Left lobe of liver (tissue), 2 donors: ENCODE measurements around the gene SLAMF1. TPM values are rescaled to one million over a fixed set of nuclear protein-coding genes. Genes with fewer than 3 reads are reported as not detected.
A peak's percentile ranks its signal among the peaks of the same experiment; 100 is the strongest.
"Not testable (repeated sequence)": the region's sequence is repeated elsewhere in the genome, so short reads cannot be mapped to it uniquely, and the experiment has no call there.

ENCODE experiments used
- ATAC-seq: fragments of 200-7000 bp; cut with Tn5 transposase; one replicate; pipeline ENCODE4 v1.9.1; 2020; ENCODE audit warnings: mild to moderate bottlenecking, moderate library complexity
- DNase-seq: peaks from one replicate; pipeline ENCODE4 v3.0.0-alpha.2; 2020; ENCODE audit warnings: low spot score
- total RNA-seq: library from RNA; stranded (reverse); gene quantifications from one replicate; pipeline ENCODE4 v1.2.1, GENCODE V29; 2021
- donor health status: DM: no; HTN: no; CAD: no; lungs with moderate emphysema.
- donor health status: DM: no; HTN: yes; CAD: no.

SLAMF1 gene
- 0.25 TPM for total RNA-seq

GRCh38 chr1:160646711-160647328 is at the start of gene SLAMF1:
Gene SLAMF1, minus strand, starts transcription at chr1:160647044. Its CDS starts 99 bp downstream, at chr1:160646945.
- no peak for DNase-seq
- ATAC-seq: no peak

- not testable (repeated sequence) for ATAC-seq, DNase-seq
These were observed 45.5 kb upstream of the SLAMF1 start for GRCh38 chr1:160692390-160692789.

GRCh38 chr1:160685266-160685665 is 38.4 kb upstream of the SLAMF1 start:
- ATAC-seq (no peak), DNase-seq (no peak)

- no peak for DNase-seq
- ATAC-seq: no peak
These were observed 36.4 kb upstream of the SLAMF1 start for GRCh38 chr1:160682983-160683865.

- no peak for ATAC-seq
- DNase-seq: no peak
These were observed 35.0 kb upstream of the SLAMF1 start for GRCh38 chr1:160681891-160682140.

GRCh38 chr1:160681066-160681890 is 34.4 kb upstream of the SLAMF1 start:
- ATAC-seq: peak; percentile 70
- no peak for DNase-seq

GRCh38 chr1:160680399-160680798 is 33.6 kb upstream of the SLAMF1 start:
- DNase-seq (no peak), ATAC-seq (no peak)

- DNase-seq: no peak
- ATAC-seq: no peak
These were observed 33.0 kb upstream of the SLAMF1 start for GRCh38 chr1:160679893-160680292.

- no peak for DNase-seq
- no peak for ATAC-seq
These were observed 30.2 kb upstream of the SLAMF1 start for GRCh38 chr1:160676869-160677597.

GRCh38 chr1:160675641-160676410 is 29.0 kb upstream of the SLAMF1 start:
- ATAC-seq (peak; percentile 97), DNase-seq (peak; percentile 60)

GRCh38 chr1:160674415-160674814 is 27.6 kb upstream of the SLAMF1 start:
- no peak for DNase-seq
- no peak for ATAC-seq

- DNase-seq (no peak), ATAC-seq (no peak)
These were observed 26.2 kb upstream of the SLAMF1 start for GRCh38 chr1:160672789-160673695.

GRCh38 chr1:160671603-160672517 is 25.0 kb upstream of the SLAMF1 start:
- DNase-seq (no peak), ATAC-seq (no peak)

GRCh38 chr1:160670701-160671100 is 23.9 kb upstream of the SLAMF1 start:
- DNase-seq: no peak
- no peak for ATAC-seq

GRCh38 chr1:160669802-160670201 is 23.0 kb upstream of the SLAMF1 start:
- ATAC-seq (no peak), DNase-seq (no peak)

- DNase-seq (no peak), ATAC-seq (no peak)
These were observed 22.4 kb upstream of the SLAMF1 start for GRCh38 chr1:160669276-160669675.

- no peak for ATAC-seq
- DNase-seq: no peak
These were observed 21.1 kb upstream of the SLAMF1 start for GRCh38 chr1:160667896-160668295.

GRCh38 chr1:160666079-160666442 is 19.2 kb upstream of the SLAMF1 start:
- DNase-seq: no peak
- ATAC-seq: no peak
